NCI-H82 treated with DMSO at 0.1 percent for 48 hours (cell line): Measurements from ENCODE around the gene TOMT.

Experiments used
- DNase-seq: peaks from one replicate; lab custom pipeline; 2025; ENCODE audit not compliant: unreplicated experiment; lab: John Stamatoyannopoulos, UW

TOMT gene

GRCh38 chr11:72085621-72086351 lies 19.9 kb upstream of the TOMT start:
- peak; percentile 3 for DNase-seq

- DNase-seq, result no peak
Measured at GRCh38 chr11:72088076-72088808, 17.5 kb upstream of the TOMT start.

GRCh38 chr11:72091292-72091691 lies 14.4 kb upstream of the TOMT start:
- peak; percentile 14 for DNase-seq

GRCh38 chr11:72098741-72099140 lies 7.0 kb upstream of the TOMT start:
- DNase-seq, result no peak

- no peak for DNase-seq
Measured at GRCh38 chr11:72100009-72100408, 5.7 kb upstream of the TOMT start.

- DNase-seq, result no peak
Measured at GRCh38 chr11:72100462-72100861, 5.3 kb upstream of the TOMT start.

GRCh38 chr11:72102162-72102561 lies 3.6 kb upstream of the TOMT start:
- no peak for DNase-seq

GRCh38 chr11:72102631-72102945 lies 3.1 kb upstream of the TOMT start:
- DNase-seq, result no peak

- DNase-seq, result peak; percentile 89
Measured at GRCh38 chr11:72102946-72103753, 2.6 kb upstream of the TOMT start, which contains the start of gene LAMTOR1. Gene LAMTOR1 (minus strand): TSS chr11:72103297. CDS start chr11:72103224, 73 bp downstream.

GRCh38 chr11:72103754-72104167 lies 2.0 kb upstream of the TOMT start:
- DNase-seq, result no peak

- no peak for DNase-seq
Measured at GRCh38 chr11:72111300-72112142, 5.8 kb downstream of the TOMT start.

- peak; percentile 99 for DNase-seq
Measured at GRCh38 chr11:72112143-72112977, 6.6 kb downstream of the TOMT start, which contains the start of gene ANAPC15. Gene ANAPC15 (minus strand): TSS chr11:72112695. CDS start chr11:72111276, 1,419 bp downstream.

- DNase-seq, result no peak
Measured at GRCh38 chr11:72112978-72113808, 7.5 kb downstream of the TOMT start.

GRCh38 chr11:72114570-72114969 lies 8.8 kb downstream of the TOMT start:
- no peak for DNase-seq

GRCh38 chr11:72116019-72116755 lies 10.5 kb downstream of the TOMT start:
- DNase-seq, result no peak

- DNase-seq, result no peak
Measured at GRCh38 chr11:72119198-72119597, 13.5 kb downstream of the TOMT start.

GRCh38 chr11:72120930-72121329 lies 15.2 kb downstream of the TOMT start:
- DNase-seq, result no peak

GRCh38 chr11:72122607-72123006 lies 16.9 kb downstream of the TOMT start:
- no peak for DNase-seq
